DMS114 treated with DMSO at 0.1 percent for 48 hours (cell line): ENCODE results near the gene C1QL2.

ENCODE experiments used
- DNase-seq: peaks from one replicate; lab custom pipeline; 2025; ENCODE audit not compliant: unreplicated experiment; lab: John Stamatoyannopoulos, UW

The C1QL2 gene

GRCh38 chr2:119158563-119159347 lies at the start of gene C1QL2:
Gene C1QL2, minus strand, starts transcription at chr2:119158751. Its CDS starts 482 bp downstream, at chr2:119158269.
- DNase-seq: peak; percentile 14

GRCh38 chr2:119207447-119207846 lies 48.9 kb upstream of the C1QL2 start:
- DNase-seq: no peak

GRCh38 chr2:119206201-119206600 lies 47.6 kb upstream of the C1QL2 start:
- no peak for DNase-seq

GRCh38 chr2:119205001-119205706 lies 46.6 kb upstream of the C1QL2 start:
- DNase-seq: no peak

- no peak for DNase-seq
Measured at GRCh38 chr2:119204525-119204924, 46.0 kb upstream of the C1QL2 start.

GRCh38 chr2:119202610-119203310 lies 44.2 kb upstream of the C1QL2 start:
- no peak for DNase-seq

GRCh38 chr2:119201815-119202214 lies 43.3 kb upstream of the C1QL2 start:
- DNase-seq: no peak

- DNase-seq: no peak
Measured at GRCh38 chr2:119198240-119198840, 39.8 kb upstream of the C1QL2 start.

- no peak for DNase-seq
Measured at GRCh38 chr2:119197529-119198239, 39.1 kb upstream of the C1QL2 start.

- DNase-seq: no peak
Measured at GRCh38 chr2:119197126-119197405, 38.5 kb upstream of the C1QL2 start.

- DNase-seq: no peak
Measured at GRCh38 chr2:119196301-119197125, 38.0 kb upstream of the C1QL2 start.

GRCh38 chr2:119195887-119196286 lies 37.3 kb upstream of the C1QL2 start:
- no peak for DNase-seq

GRCh38 chr2:119195001-119195400 lies 36.5 kb upstream of the C1QL2 start:
- no peak for DNase-seq

- DNase-seq: no peak
Measured at GRCh38 chr2:119192893-119193292, 34.3 kb upstream of the C1QL2 start.

GRCh38 chr2:119190321-119191111 lies 32.0 kb upstream of the C1QL2 start:
- DNase-seq: no peak

GRCh38 chr2:119184512-119184911 lies 26.0 kb upstream of the C1QL2 start:
- no peak for DNase-seq

GRCh38 chr2:119181791-119182445 lies 23.4 kb upstream of the C1QL2 start:
- DNase-seq: no peak

GRCh38 chr2:119181391-119181790 lies 22.8 kb upstream of the C1QL2 start:
- no peak for DNase-seq

- no peak for DNase-seq
Measured at GRCh38 chr2:119180892-119181291, 22.3 kb upstream of the C1QL2 start.
